ENCODE results near the gene OSBPL2.

- TF ChIP-seq ZNF24 (IDR thresholded peaks at IDR 0.05) (no peak), ZBTB34 (CRISPR knock-in tag; IDR thresholded peaks at IDR 0.05) (no peak), E2F6 (IDR thresholded peaks at IDR 0.05; ENCODE audit: borderline replicate concordance in 1 of 2, extremely low read depth in 1 of 2, insufficient read depth in 1 of 2, insufficient read length in 1 of 2, low read depth in 1 of 2, low read length in 1 of 2, poor library complexity in 1 of 2, severe bottlenecking in 1 of 2) (no peak), MAX (CRISPR knock-in tag; IDR thresholded peaks at IDR 0.05) (no peak), ZNF277 (CRISPR knock-in tag; IDR thresholded peaks at IDR 0.05; ENCODE audit: borderline replicate concordance) (no peak)
Measured at GRCh38 chr20:62331347-62331746, 93.0 kb downstream of the OSBPL2 start.

Measured in K562 (cell line).